T47D (cell line): ENCODE measurements around the gene CACNA2D2.

ENCODE experiments used
- DNase-seq, 2 experiments: peaks; one replicate each; pipeline versions ENCODE4 v3.0.0 to v3.0.0-alpha.2; 2011 to 2012; ENCODE audit warnings: low read depth in 1 of 2, low spot score in 1 of 2
- JUND ChIP-seq: IDR thresholded peaks from 2 replicates; pipeline ENCODE4 v1.6.1; 2012; ENCODE audit warnings: low read depth
- in situ Hi-C: cut with HindIII; loops from 2 replicates; pipeline ENCODE4 v1.10.0; 2016; ENCODE audit warnings: low sequenced_read_pairs, low pct_unique_long_range_greater_than_20kb

CACNA2D2 gene

DNA sequence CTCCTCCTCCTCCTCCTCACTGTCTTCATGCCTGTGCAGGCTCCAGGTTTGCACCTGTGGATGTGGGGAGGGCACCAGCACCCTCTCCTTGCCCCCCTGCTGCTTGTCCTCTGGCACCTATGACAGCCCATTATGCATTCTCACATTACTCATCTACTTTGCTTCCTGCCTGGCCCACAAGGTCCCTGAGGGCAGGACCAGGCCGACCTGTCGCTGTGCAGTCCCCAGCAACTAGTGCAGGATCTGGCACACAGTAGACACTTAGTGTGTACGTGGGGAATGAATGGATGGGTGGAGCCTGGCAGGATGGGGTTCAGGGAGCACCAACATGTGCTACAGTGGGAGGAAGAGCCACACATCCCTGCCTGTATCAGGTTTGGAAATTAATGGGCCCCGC is 85.8 kb downstream of the CACNA2D2 start:
- in situ Hi-C loops, result no loop called here
- no peak for DNase-seq
- no peak for TF ChIP-seq JUND

DNA sequence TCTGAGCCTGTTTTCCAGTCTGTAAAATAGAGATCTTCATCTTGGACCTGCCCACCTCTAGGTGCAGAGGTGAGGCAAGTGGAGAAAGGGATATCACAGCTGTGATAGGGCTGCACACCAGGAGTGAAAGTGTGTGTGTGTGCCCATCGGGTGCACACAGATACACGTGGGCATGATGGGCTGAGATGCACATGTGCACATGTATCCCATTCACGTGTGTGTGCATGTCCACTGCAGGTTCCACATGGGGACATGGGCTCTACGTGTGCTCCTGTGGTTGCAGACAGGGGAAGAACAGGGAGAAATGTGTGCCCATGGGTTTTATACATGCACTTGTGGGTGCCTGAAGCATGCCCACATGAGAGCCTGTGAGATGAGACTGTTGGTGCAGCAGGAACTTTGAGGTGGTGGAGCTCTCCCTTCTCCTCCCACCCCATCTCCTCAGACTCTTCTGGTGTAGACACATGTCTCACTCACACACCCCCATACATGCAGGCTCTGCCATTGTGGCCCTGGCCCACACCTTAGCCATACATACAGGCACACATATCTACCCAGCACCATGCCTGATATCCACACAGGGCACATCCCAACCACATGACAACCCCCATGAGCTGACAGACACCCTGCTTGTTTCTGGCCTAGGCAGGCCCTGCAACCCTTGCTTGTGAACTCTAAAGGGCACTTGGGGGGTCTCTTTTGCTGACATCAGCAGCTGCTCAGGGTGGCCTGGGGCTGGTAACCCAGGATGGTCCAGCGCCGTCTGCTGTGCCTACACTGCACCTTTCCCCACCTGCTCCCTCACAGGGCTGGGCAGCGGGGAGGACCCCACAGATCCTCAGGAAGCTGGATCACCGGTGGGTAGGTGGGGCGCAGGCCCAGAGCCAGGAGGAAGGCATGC is 86.4 kb downstream of the CACNA2D2 start:
- no peak for TF ChIP-seq JUND
- no peak for DNase-seq
- in situ Hi-C loops, result no loop called here

DNA sequence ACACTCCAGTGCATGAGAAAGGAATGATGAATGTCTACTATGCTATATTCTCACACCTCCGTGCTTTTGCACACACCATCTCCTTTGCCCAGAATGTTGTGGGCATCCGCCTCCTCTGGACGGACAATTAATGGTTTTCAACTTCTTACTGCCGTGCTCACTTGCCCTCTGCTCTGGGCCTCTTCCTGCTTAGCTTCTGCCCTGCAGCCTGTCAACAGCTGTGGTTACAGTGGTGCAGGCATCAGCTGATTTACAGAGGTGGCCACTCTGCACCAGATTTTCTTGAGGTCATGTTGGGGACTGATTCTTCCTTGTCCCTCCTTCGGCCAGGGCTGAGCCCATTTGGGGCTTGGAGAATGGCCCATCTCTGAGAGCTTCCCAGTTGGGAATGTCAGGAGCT is 87.6 kb downstream of the CACNA2D2 start:
- DNase-seq, result no peak
- in situ Hi-C loops, result no loop called here
- no peak for TF ChIP-seq JUND

DNA sequence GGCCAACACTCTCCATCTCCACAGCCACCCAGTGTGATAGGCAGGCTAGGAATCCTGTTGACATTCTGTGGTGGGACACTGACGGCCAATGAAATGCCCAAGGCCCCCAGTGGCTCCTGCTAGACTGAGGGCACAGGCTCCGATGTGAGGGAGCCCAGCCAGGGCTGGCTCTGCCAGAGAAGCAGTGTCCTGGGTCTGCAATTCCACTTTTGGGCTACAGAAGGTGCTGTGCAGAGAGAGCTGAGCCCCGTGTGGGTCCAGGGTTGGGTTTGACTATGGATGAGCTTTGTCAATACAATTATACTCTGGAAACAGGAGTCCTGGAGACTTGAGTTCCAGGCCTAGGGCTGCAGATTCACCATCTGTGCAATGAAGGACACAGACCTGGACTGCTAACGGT is 88.4 kb downstream of the CACNA2D2 start:
- in situ Hi-C loops, result no loop called here
- no peak for TF ChIP-seq JUND
- no peak for DNase-seq

DNA sequence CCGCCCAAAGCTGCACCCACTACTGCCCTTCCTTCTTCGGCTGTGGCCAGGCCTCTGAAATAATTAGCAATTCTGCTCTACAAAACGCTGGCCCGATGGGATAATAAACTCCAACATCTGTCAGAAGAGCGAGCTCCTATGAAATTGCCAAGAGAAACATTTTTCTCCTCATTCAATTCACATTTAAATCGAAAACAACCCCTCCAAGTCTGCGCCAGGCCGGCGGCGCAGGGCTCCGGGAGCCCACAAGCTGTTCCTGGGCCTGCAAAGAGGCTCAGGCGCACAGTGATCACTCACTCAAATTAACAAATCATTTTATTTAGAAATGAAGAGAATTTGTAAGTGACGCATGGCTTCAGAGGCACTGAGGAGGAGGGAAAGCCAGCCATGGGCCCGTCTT is 88.8 kb downstream of the CACNA2D2 start:
- in situ Hi-C loops, result no loop called here
- DNase-seq, result no peak
- no peak for TF ChIP-seq JUND

DNA sequence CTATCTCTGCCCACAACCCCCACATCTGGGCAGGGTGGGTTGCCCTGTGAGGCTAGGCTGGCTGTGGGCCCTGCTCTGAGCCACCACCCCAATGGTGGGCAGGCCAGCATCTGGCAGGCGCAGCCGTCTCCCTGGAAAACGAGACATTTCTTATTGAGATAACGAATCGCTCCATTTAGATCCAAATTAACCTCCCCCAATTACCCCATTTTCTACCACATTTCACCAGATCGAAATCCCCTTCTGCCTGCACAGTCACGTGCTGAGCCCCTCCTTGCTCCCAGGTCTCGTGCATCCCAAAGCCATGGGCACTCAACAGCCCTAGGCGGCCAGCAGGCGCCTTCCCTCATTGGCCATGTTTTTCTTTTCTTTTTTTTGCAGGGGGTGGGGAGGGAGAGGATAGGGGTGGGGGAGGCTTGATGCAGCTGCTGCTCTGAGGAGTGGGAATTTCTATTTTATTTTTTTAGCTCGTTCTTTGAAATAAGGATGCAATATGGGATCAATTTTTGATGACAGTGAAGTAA is 91.1 kb downstream of the CACNA2D2 start:
- TF ChIP-seq JUND, result no peak
- DNase-seq, result no peak
- in situ Hi-C loops, result no loop called here

DNA sequence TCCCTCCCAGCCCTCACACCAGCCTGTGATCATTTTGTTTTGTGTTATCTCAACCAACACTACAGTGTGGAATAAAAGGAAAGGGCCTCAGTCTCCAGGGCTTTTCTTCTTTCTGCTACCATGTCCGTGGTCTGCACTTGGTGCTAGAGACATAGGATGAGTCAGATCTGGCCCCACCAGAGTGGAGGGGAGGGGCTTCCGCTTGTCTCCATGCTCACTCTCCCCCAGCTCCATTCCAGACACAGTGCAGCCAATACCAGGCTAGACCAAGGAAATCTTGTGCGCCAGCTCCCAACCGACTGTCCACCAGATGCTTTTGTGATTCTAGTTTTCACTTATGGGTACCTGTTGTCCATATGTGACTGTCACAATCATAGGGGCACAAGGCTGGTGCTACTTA is 92.2 kb downstream of the CACNA2D2 start:
- TF ChIP-seq JUND, result no peak
- in situ Hi-C loops, result no loop called here
- no peak for DNase-seq

DNA sequence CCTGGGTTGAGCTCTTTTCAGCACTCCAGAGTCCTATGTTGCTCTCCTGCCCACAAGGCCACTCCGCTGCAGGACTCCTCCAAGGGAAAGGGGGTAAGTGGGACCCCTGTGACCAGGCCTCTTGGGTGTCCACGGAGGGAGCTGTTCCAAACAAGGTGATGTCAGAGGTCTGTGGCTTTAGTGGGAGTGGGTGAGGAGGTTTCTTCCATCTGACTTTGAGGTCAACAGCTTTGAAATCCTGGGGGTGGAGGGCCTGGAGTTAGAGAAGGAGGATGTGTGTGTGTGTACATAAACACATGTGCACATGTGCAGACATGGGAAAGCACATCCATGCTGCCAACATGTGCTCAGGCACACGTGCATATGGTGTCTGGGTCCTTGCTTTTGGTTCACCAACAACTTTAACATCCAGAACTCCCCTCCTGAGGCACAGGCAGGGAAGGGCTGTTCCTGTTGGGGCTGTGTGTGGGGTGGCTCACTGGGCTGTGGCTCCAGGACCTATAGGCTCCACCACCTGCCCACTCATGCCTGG is 92.8 kb downstream of the CACNA2D2 start:
- TF ChIP-seq JUND, result no peak
- in situ Hi-C loops, result no loop called here
- no peak for DNase-seq

DNA sequence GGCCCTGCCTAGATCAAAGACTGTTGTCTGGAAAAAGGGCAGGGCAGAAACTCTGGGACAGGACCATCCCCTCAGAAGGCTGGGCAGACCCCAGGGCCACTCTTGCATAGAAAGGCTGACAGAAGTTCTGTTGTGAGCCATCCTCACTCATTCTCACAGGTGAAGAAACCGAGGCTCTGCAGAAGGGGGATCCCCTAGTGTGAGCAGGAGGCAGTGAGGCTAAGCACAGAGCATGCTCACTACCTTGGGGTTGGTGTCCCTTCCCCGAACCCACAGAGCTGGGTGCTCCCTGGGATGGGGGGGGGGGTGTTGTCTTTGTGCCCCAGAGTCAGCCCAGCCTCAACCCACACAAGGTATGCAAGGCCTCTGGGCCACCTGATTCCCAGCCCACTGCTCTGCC is 93.2 kb downstream of the CACNA2D2 start:
- no peak for DNase-seq
- no peak for TF ChIP-seq JUND
- in situ Hi-C loops, result no loop called here

DNA sequence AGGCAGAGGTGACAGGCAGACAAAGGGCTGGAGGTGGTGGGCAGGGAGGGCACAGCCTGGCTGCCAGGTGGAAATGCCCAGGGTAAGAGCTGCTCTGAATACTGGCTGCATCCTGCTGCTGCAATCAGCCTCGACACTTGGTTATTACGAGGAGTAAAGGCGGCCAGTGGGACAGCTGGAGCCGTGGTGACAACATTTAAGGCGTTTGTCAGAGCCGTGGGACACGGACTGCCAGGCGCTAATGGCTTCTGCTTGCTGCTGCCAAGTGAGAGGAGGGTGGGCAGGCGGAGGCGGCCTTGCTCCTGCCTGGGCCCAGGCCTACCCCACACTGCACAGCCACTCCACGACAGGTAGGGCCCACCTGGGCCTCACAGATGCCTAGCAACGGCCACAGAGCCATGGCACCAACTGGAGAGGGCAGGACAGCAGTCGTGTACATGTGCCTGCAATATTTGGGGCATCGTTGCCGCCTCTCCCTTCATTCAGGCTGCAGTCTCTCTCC is 94.9 kb downstream of the CACNA2D2 start:
- in situ Hi-C loops, result no loop called here
- no peak for DNase-seq
- TF ChIP-seq JUND, result no peak

DNA sequence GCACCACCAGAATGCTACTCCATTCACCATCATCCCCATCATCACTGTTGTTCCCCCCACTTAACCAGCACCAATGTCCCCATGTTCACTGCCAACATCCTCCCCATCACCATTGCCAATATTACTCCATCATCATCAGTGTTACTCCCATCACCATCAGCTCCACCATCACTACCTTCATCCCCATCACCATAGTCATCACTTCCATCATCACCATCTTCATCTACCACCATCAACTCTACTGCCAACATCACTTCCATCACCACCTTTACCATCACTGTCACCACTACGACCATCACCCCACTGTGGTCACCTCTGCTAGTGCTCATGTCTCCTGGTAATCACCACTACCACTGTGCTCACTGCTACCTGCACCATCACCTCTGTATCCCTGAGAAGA is 96.9 kb downstream of the CACNA2D2 start:
- no peak for TF ChIP-seq JUND
- in situ Hi-C loops, result no loop called here
- no peak for DNase-seq

DNA sequence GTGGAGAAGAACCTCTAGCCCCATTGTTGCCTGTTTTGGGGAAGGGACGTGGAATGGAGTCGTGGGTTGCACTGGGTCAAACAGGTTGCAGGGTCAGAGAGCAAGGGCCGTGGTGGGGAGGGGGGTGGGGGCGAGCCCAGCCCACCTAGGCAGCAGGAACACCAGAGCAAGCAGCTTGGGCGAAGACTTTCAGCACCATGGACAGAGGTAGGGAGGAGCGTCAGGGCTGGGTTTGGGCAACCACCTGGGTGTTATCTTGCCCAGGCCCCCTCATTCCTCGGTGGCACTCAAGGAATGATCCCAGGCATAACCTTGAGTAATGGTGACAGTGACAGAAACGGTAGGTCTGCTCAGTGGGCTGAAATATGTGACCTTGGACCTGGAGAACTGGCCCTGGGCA is 98.2 kb downstream of the CACNA2D2 start:
- peak in 1 of 2 experiments; percentile 54 for DNase-seq
- in situ Hi-C loops, result no loop called here

DNA sequence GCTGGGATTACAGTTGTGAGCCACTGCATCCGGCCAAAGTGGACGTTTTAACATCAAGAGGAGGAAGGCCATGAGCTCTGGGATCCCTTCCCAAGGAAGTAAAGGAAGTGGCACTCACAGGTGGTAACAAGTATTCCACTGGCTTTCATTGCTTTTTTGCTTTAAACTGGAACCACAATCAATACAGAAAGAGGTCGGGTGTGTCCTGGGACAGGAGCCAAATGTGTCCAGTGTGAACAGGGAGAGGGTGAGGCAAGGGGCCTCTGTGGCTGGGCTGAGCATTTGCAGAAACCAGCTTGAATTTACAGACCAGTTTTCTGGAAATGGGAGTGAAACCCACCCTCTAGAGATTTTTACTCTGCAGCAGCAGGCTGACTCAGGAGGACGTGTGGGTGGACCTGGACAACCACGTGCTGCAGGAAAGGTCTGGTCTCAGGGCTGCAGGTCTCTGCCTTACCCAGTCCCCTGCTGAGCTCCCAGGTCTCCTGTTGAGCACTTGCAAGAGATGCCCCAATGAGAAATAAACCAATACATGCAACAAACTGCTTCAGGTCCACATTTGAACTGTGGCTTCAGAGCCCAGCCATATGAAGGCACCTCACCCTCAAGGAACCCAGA is 101.3 kb downstream of the CACNA2D2 start:
- in situ Hi-C loops, result no loop called here
- TF ChIP-seq JUND, result no peak
- DNase-seq, result no peak

More for the DNA sequence above, 98.2 kb downstream of the CACNA2D2 start:
- TF ChIP-seq JUND, result no peak
